ENCODE data around the gene SLC2A4. TPM values are rescaled to one million over a fixed set of nuclear protein-coding genes. Genes with fewer than 3 reads are reported as not detected.

SLC2A4 gene
- total RNA-seq, 1 donor from 2014 or later, result 0.31 TPM

DNA sequence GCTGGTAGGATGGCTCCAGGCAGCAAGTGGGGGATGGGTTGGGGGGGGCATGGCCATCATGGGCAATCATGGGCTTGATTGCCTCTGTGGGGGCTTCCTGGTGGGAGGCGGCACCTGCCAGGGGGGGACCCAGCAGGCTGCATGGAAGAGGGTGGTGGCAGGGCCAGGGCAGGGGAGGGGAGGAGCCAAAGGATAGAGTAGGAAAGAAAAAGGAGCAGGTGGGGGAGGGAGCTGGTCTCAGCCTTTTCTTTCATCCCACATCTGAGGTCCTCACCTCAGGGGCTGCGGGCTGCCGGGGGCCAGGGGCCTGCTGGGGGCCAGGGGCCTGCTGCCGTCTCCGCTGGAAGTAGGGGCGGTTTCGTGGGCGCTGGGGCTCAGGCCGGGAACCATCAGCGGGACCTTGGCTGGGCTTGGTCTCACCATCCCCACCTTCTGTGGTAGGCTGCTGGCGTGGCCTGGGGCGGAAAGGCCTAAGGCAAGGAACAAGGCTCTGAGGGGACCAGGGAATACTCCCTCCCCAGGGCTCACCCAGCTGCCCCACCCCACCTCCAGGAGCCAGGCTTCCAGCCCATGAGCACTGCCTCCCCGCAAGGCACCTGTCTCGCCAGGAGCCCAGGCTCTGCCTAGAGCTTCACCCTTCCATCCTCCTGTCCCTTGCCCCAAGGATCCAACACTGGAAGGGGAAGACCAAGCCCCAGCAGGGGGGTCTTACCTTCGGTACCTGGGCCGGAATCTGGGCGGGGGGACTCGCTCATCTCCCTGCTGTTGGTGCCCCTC lies 7.9 kb downstream of the SLC2A4 start:
- Mint-ChIP-seq H3K27me3 (ENCODE audit: insufficient read depth) (peaks cover 46% of the 10 kb centered on the region), H3K9me3 (no peaks in the 10 kb centered on the region), H3K27ac (no peak overlapping the region), H3K36me3 (ENCODE audit: low read depth) (no peaks in the 10 kb centered on the region), H3K4me3 (no peak overlapping the region), H3K4me1 (ENCODE audit: low read depth) (no peaks in the 10 kb centered on the region)
- intact Hi-C loops (cut with micrococcal nuclease), result no loop called here
- no peak for DNase-seq (ENCODE audit: low spot score)

DNA sequence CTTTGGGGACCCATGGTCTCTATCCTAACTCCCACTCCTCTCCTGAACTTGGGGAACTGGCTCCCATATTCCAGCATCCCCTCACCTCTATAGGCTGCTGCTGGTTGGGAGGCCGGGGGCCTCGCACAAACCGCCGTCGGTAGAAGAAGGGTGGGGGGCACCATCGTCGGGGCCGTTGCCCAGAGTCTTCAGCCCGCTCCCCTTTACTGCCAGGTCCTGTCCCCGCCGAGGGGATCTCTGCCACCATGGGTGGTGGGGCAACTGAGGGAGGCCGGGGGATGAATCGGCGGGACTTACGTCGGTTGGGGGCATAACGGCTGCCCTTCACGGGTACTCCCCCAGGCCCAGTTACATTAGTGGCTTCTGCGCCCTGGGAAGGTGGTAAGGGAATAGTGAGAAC lies 8.6 kb downstream of the SLC2A4 start:
- Mint-ChIP-seq H3K4me3 (no peak overlapping the region), H3K4me1 (ENCODE audit: low read depth) (peaks cover 1% of the 10 kb centered on the region), H3K27ac (no peak overlapping the region), H3K9me3 (no peaks in the 10 kb centered on the region), H3K27me3 (ENCODE audit: insufficient read depth) (peaks cover 50% of the 10 kb centered on the region), H3K36me3 (ENCODE audit: low read depth) (no peaks in the 10 kb centered on the region)
- no peak for DNase-seq (ENCODE audit: low spot score)
- intact Hi-C loops (cut with micrococcal nuclease), result no loop called here

DNA sequence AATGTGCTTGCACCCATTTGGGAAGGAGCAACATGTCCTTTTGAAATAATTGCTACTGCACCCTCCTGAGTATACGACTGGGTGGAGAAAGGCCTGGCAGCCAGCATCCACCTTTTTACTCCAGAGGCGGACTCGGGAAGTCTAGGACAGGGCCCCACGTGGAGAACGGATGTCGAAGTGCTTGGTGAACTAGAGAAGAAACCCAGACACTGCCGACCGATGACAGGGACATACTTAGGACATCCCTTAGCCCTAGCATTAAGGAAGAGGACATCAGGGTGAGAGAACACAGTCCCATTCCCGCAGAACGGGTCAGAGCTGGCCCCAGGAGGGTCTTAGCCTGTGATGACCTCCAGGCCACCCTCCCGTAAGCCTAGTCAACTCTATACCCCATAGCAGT lies 9.2 kb downstream of the SLC2A4 start:
- peaks cover 5% of the 10 kb centered on the region for H3K4me1 Mint-ChIP-seq (ENCODE audit: low read depth)
- intact Hi-C loops (cut with micrococcal nuclease), result no loop called here
- H3K9me3 Mint-ChIP-seq, result no peaks in the 10 kb centered on the region
- no peak overlapping the region for H3K27ac Mint-ChIP-seq
- no peak overlapping the region for H3K4me3 Mint-ChIP-seq
- no peaks in the 10 kb centered on the region for H3K36me3 Mint-ChIP-seq (ENCODE audit: low read depth)
- no peak for DNase-seq (ENCODE audit: low spot score)
- peaks cover 52% of the 10 kb centered on the region for H3K27me3 Mint-ChIP-seq (ENCODE audit: insufficient read depth)

DNA sequence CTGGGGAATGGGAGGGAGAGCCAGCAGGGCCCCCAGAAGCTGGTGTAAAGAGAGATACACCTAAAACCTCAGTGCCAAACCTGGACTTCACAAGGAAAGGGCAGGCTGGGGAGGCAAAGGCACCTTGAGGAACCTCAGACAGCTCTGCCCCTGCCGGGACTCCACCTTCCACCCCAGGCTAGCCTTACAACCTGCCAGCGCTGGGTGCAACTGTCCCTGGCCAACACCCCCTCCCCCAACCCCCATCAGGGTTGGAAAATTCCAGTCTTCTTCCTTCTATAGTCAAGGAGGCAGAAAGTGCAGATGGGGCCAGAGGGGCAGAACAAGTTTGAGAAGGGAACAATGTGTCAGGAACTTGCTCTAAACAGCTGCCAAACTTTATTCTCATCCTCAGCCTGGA lies 10.7 kb downstream of the SLC2A4 start:
- Mint-ChIP-seq H3K4me3 (no peak overlapping the region), H3K27ac (no peak overlapping the region), H3K9me3 (no peaks in the 10 kb centered on the region), H3K36me3 (ENCODE audit: low read depth) (no peaks in the 10 kb centered on the region), H3K27me3 (ENCODE audit: insufficient read depth) (peaks cover 47% of the 10 kb centered on the region), H3K4me1 (ENCODE audit: low read depth) (peaks cover 16% of the 10 kb centered on the region)
- no peak for DNase-seq (ENCODE audit: low spot score)
- intact Hi-C loops (cut with micrococcal nuclease), result no loop called here

DNA sequence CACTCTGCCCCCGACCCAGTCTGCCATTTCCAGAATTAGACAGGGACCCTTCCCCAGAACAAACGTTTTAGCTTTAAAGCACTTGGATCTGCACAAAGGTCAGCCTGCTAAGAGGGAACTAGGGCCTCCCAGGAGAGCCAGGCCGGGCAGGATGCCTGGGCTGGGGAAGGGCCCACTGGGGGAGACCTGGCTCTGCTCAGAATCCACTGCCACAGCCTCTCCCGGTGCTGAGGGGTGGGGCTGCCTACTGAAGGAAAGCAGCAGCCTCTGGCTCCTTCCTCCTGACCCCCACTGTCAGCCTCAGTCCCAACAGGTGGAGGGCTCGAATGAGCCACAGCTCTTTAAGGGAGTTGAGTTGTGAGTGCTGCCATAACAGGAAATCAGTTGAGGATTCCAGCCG lies 11.2 kb downstream of the SLC2A4 start:
- intact Hi-C loops (cut with micrococcal nuclease), result no loop called here
- no peaks in the 10 kb centered on the region for H3K9me3 Mint-ChIP-seq
- H3K36me3 Mint-ChIP-seq (ENCODE audit: low read depth), result no peaks in the 10 kb centered on the region
- H3K4me1 Mint-ChIP-seq (ENCODE audit: low read depth), result peaks cover 16% of the 10 kb centered on the region
- H3K27ac Mint-ChIP-seq, result no peak overlapping the region
- no peak for DNase-seq (ENCODE audit: low spot score)
- no peak overlapping the region for H3K4me3 Mint-ChIP-seq
- H3K27me3 Mint-ChIP-seq (ENCODE audit: insufficient read depth), result peaks cover 45% of the 10 kb centered on the region

DNA sequence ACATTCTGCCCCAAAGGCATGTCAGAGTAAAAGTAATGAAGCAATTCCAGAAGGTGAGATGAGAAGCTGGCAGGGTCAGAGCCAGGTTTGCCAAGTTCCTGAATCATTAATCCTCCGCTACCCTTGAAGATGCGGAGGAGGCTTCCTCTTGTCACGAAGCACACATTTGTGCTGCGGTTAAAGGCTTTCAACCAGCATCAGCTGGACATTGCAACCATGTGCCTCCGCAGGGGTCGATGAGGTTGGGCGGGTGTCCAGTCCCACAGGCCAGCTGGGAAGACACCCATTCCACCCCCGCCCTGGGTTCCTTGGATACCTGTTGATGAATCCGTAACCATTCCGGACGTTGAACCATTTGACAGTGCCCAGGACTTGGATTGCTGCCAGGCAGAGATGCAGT lies 11.6 kb downstream of the SLC2A4 start:
- no peaks in the 10 kb centered on the region for H3K9me3 Mint-ChIP-seq
- intact Hi-C loops (cut with micrococcal nuclease), result no loop called here
- peaks cover 41% of the 10 kb centered on the region for H3K27me3 Mint-ChIP-seq (ENCODE audit: insufficient read depth)
- no peak overlapping the region for H3K27ac Mint-ChIP-seq
- no peaks in the 10 kb centered on the region for H3K36me3 Mint-ChIP-seq (ENCODE audit: low read depth)
- DNase-seq (ENCODE audit: low spot score), result no peak
- peaks cover 16% of the 10 kb centered on the region for H3K4me1 Mint-ChIP-seq (ENCODE audit: low read depth)
- H3K4me3 Mint-ChIP-seq, result peak overlapping the region; percentile 45

DNA sequence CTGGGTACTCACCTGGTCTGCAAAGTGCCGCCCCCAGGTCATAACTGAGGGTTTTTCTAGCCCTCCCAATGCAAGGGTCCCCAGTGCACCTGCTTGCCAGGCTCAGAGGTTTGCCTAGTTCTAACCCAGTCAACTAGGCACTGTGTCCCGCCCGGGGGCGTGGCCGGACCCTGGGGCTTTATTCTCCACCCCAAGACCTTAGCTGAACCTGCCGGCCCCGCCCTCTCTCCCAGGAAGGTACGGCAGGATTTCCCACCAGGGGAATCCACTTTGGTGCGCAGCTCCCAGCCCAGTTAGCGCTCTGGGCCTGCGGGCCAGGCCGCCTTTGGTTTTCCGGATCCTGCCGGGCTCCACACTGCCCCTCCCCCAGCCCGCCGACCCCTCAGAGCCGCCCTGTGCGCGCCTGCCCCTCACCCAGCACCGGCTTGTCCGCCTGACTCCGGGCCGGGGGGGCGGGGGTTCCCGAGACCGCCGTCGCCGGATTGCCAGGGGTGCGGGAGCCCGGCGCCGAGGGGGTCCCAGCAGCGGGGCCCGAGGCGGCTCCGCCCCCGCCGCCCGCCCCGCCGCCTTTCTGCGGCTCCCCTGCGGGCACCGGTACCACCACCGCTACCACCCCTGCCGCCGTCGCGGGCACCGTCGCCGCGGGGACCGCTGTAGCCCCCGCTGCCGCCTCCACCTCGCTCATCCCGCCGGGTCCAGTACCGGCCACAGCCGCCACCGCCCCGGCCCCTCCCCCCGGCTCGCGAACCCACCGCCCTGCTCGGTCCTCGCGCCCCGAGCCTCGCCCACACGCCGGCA lies 12.5 kb downstream of the SLC2A4 start:
- Mint-ChIP-seq H3K36me3 (ENCODE audit: low read depth) (no peaks in the 10 kb centered on the region), H3K4me3 (no peak overlapping the region), H3K27ac (no peak overlapping the region), H3K27me3 (ENCODE audit: insufficient read depth) (peaks cover 36% of the 10 kb centered on the region), H3K4me1 (ENCODE audit: low read depth) (peaks cover 16% of the 10 kb centered on the region), H3K9me3 (no peaks in the 10 kb centered on the region)
- no peak for DNase-seq (ENCODE audit: low spot score)
- intact Hi-C loops (cut with micrococcal nuclease), result no loop called here

DNA sequence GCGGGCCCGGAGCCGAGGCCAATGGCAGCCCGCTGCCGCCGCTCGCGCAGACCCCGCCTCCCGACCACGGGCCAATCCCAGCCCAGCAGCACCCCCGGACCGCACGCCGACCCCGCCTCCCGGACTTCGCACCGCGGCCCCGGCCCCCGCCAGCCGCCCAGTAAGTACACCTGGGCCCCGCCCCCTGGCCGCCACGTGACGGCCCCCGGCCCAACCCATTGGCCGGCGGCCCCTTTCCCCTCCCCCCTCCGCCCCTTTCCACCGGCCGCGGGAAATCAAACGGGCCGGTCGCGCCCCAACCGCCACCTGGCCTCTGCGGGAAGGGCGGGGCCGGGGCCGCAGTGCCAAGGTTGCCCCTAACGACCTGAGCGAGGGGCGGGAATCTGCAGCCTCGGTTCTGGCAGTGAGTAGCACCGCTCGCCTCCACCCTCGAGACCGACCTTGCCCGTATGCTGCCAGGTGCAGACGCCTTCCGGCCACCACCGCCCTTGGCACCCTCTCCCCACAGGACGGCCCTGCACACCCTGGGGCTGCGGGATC lies 13.2 kb downstream of the SLC2A4 start, which contains the start of gene YBX2:
YBX2 (minus strand) TSS at position 26 of the 540 bp plus-strand sequence. CDS start 139 bp downstream, outside the sequence.
- intact Hi-C loops (cut with micrococcal nuclease), result loop anchor here (5.0 kb wide), 1 partner anchor 157 kb away; no protein-coding TSS in a partner anchor
- Mint-ChIP-seq H3K27ac (no peak within 1 kb of the TSS), H3K36me3 (ENCODE audit: low read depth) (no peaks in the 10 kb centered on the region), H3K9me3 (no peaks in the 10 kb centered on the region), H3K4me1 (ENCODE audit: low read depth) (peaks cover 16% of the 10 kb centered on the region), H3K27me3 (ENCODE audit: insufficient read depth) (peaks cover 37% of the 10 kb centered on the region), H3K4me3 (peak within 1 kb of the TSS; percentile 79)
- peak; percentile 76 for DNase-seq (ENCODE audit: low spot score)

DNA sequence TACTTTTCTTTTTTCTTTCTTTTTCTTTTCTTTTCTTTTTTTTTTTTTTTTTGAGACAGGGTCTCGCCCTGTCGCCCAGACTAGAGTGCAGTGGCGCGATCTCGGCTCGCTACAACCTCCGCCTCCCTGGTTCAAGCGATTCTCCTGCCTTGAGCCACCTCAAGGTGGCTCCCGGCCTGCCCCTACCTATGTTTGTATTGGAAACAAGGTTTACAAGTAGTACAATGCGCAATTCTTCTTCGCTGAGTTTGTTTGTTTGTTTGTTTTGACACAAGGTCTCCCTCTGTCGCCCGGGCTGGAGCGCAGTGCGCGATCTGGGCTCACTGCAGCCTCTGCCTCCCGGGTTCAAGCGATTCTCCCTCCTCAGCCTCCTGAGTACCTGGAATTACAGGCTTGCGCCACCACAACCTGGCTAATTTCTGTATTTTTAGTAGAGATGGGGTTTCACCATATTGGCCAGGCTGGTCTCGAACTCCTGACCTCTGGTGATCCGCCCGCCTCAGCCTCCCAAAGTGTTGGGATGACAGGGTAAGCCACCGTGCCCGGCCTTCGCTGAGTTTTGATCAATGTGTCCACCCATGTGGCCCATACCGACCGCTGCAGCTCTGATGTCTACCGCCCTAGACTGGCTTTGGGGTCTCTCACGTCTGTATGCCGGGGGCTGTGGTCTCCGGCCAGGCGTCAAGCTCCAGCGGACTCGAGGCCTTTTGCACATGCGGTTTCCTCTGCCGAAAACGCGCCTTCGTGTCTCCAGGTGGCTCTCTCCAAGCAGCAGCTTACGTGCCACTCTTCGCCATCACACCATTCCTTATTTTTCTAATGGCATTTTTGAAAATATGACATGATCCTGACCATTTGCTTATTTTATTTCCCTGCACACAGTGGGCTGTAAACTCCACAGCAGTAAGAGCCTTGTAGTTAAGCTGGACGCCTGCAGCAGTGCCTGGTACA lies 14.0 kb downstream of the SLC2A4 start:
- peak overlapping the region; percentile 79 for H3K4me3 Mint-ChIP-seq
- H3K27ac Mint-ChIP-seq, result no peak overlapping the region
- peaks cover 16% of the 10 kb centered on the region for H3K4me1 Mint-ChIP-seq (ENCODE audit: low read depth)
- H3K36me3 Mint-ChIP-seq (ENCODE audit: low read depth), result no peaks in the 10 kb centered on the region
- H3K9me3 Mint-ChIP-seq, result no peaks in the 10 kb centered on the region
- intact Hi-C loops (cut with micrococcal nuclease), result loop anchor here (1.0 to 5.0 kb wide), 6 partner anchors 12 to 249 kb away; partner anchors contain the start of genes EIF5A and ELP5
- peaks cover 38% of the 10 kb centered on the region for H3K27me3 Mint-ChIP-seq (ENCODE audit: insufficient read depth)
- no peak for DNase-seq (ENCODE audit: low spot score)

DNA sequence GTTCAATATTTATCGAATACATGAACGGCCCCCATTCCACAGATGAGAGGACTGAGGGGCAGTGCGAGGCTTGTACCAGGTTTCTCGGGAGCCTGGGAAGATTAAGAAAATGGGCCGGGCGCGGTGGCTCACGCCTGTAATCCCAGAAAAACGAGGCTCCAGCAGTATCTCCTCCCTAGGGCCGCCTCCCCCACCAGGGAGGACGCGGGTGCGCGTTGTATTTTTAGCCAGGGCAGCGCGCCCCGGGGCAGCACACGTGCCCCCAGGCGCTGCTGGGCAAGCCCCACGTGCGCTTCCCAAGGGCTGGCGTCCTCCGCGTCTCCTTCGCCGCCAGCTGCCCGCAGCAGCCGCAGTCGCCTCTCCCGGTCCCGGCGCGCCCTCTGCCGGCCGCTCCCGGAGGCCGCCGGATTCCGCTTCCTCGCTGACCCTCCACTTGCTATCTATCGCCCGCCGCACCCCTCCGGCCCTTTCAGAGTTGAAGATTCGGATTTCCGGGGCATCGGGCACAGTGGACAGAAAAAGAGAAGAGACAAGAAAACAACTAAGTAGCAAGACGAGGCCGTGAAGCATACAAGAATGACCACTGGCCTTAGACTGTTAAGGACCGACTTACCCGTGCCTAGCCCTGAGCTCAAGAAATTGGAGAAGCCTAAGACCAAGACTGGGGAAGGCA lies 14.8 kb downstream of the SLC2A4 start:
- no peaks in the 10 kb centered on the region for H3K9me3 Mint-ChIP-seq
- peaks cover 16% of the 10 kb centered on the region for H3K4me1 Mint-ChIP-seq (ENCODE audit: low read depth)
- no peaks in the 10 kb centered on the region for H3K36me3 Mint-ChIP-seq (ENCODE audit: low read depth)
- no peak overlapping the region for H3K27ac Mint-ChIP-seq
- intact Hi-C loops (cut with micrococcal nuclease), result loop anchor here (1.0 to 5.0 kb wide), 6 partner anchors 11 to 250 kb away; partner anchors contain the start of genes EIF5A and ELP5
- peak overlapping the region; percentile 22 for H3K4me3 Mint-ChIP-seq
- peaks cover 34% of the 10 kb centered on the region for H3K27me3 Mint-ChIP-seq (ENCODE audit: insufficient read depth)
- peak; percentile 63 for DNase-seq (ENCODE audit: low spot score)

DNA sequence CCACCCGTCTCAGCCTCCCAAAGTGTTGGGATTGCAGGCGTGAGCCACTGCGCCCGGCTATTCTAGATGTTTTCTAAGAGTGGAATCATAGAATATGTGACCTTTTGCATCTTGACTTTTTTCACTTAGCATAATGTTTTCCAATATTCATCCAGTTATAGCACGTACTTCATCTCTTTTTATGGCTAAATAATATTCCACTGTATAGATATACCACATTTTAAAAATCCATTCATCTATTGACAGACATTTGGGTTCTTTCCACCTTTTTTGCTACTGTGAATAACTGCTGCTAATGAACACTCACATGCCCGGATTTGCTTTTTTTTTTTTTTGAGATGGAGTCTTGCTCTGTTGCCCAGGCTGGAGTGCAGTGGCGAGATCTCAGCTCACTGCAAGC lies 22.7 kb downstream of the SLC2A4 start:
- Mint-ChIP-seq H3K27me3 (ENCODE audit: insufficient read depth) (peaks cover 6% of the 10 kb centered on the region), H3K9me3 (no peaks in the 10 kb centered on the region), H3K36me3 (ENCODE audit: low read depth) (peaks cover 6% of the 10 kb centered on the region), H3K27ac (no peak overlapping the region), H3K4me3 (no peak overlapping the region), H3K4me1 (ENCODE audit: low read depth) (peaks cover 4% of the 10 kb centered on the region)
- DNase-seq (ENCODE audit: low spot score), result no peak
- intact Hi-C loops (cut with micrococcal nuclease), result no loop called here
